OCI-LY1 (cell line): ENCODE data around the gene HNRNPM.

Source experiments
- H2AFZ ChIP-seq: fragments of 200-600 bp; sonication (generic), shearing (Covaris generic); 2 replicates; pipeline ENCODE4 v1.6.0; 2014; ENCODE audit warnings: antibody characterized with exemption, mild to moderate bottlenecking, low read length
- H3F3A ChIP-seq: fragments of 200-600 bp; sonication (generic), shearing (Covaris generic); 2 replicates; pipeline ENCODE4 v1.6.0; 2014; ENCODE audit warnings: mild to moderate bottlenecking, antibody characterized with exemption, low read length, moderate library complexity; ENCODE audit not compliant: insufficient read depth
- H3K27ac ChIP-seq: fragments of 200-600 bp; sonication (generic); 2 replicates; pipeline ENCODE4 v1.5.1; 2014; ENCODE audit warnings: low read length, mixed run types, mild to moderate bottlenecking, low read depth; ENCODE audit not compliant: poor library complexity, severe bottlenecking
- H3K27me3 ChIP-seq: fragments of 200-600 bp; sonication (generic); 2 replicates; pipeline ENCODE4 v1.6.0; 2014; ENCODE audit warnings: antibody characterized with exemption, mild to moderate bottlenecking, low read length, moderate library complexity; ENCODE audit not compliant: insufficient read depth
- H3K36me3 ChIP-seq: fragments of 200-600 bp; sonication (generic); 2 replicates; pipeline ENCODE4 v1.6.1; 2014; ENCODE audit warnings: mild to moderate bottlenecking, antibody characterized with exemption, low read length, moderate library complexity, mixed read lengths; ENCODE audit not compliant: insufficient read depth
- H3K4me1 ChIP-seq: fragments of 200-600 bp; sonication (generic); 2 replicates; pipeline ENCODE4 v1.5.1; 2014; ENCODE audit warnings: mild to moderate bottlenecking, low read length, moderate library complexity; ENCODE audit not compliant: insufficient read depth, severe bottlenecking
- H3K4me2 ChIP-seq: fragments of 200-600 bp; sonication (generic), shearing (Covaris generic); 2 replicates; pipeline ENCODE4 v1.6.1; 2014; ENCODE audit warnings: low read length
- H3K4me3 ChIP-seq: fragments of 200-600 bp; sonication (generic); 2 replicates; pipeline ENCODE4 v1.5.1; 2014; ENCODE audit warnings: low read length, low read depth, mild to moderate bottlenecking, mixed read lengths; ENCODE audit not compliant: poor library complexity, severe bottlenecking
- H3K79me2 ChIP-seq: fragments of 200-600 bp; shearing (Covaris generic); 2 replicates; pipeline ENCODE4 v1.6.1; 2016; ENCODE audit warnings: mixed run types, low read length, mixed read lengths; ENCODE audit not compliant: insufficient read depth
- H3K9ac ChIP-seq: fragments of 200-600 bp; sonication (generic), shearing (Covaris generic); 2 replicates; pipeline ENCODE4 v1.6.1; 2014; ENCODE audit warnings: mild to moderate bottlenecking, low read length, mixed read lengths
- H3K9me2 ChIP-seq: fragments of 200-600 bp; sonication (generic), shearing (Covaris generic); 2 replicates; pipeline ENCODE4 v1.6.1; 2014; ENCODE audit warnings: low read depth, mild to moderate bottlenecking, low read length, mixed read lengths
- H3K9me3 ChIP-seq: fragments of 200-600 bp; shearing (Covaris generic); 2 replicates; pipeline ENCODE4 v1.6.1; 2014; ENCODE audit warnings: low read length, mixed read lengths
- H4K20me1 ChIP-seq: fragments of 200-600 bp; sonication (generic), shearing (Covaris generic); 2 replicates; pipeline ENCODE4 v1.6.0; 2016; ENCODE audit warnings: mild to moderate bottlenecking, low read length; ENCODE audit not compliant: insufficient read depth
- CTCF ChIP-seq: fragments of 200-600 bp; sonication (generic), shearing (Covaris generic); IDR thresholded peaks from 2 replicates; pipeline ENCODE4 v1.5.1; 2017; ENCODE audit warnings: mild to moderate bottlenecking, antibody characterized with exemption, low read length, moderate library complexity, mixed read lengths
- EZH2 ChIP-seq: fragments of 200-600 bp; sonication (generic), shearing (Covaris generic); IDR thresholded peaks from 2 replicates; pipeline ENCODE4 v1.8.0; 2017; ENCODE audit warnings: borderline replicate concordance, mixed run types, mild to moderate bottlenecking, antibody characterized with exemption, low read length, moderate library complexity, mixed read lengths

Gene HNRNPM

GRCh38 chr19:8451885-8452284 is 7.1 kb downstream of the HNRNPM start:
- Histone ChIP-seq H2AFZ (no peak overlapping the region), H3K4me2 (no peak overlapping the region), H3K9me3 (no peaks in the 10 kb centered on the region), H3K27ac (no peak overlapping the region), H4K20me1 (peaks cover 7% of the 10 kb centered on the region; the same call in 1 of the 2 replicates), H3K4me1 (peaks cover 52% of the 10 kb centered on the region), H3K36me3 (peaks cover 73% of the 10 kb centered on the region), H3K9me2 (no peaks in the 10 kb centered on the region), H3K27me3 (no peaks in the 10 kb centered on the region), H3K9ac (no peak overlapping the region), H3F3A (no peaks in the 10 kb centered on the region; the same call in 1 of the 2 replicates), H3K79me2 (peaks cover 99% of the 10 kb centered on the region), H3K4me3 (no peak overlapping the region)
- TF ChIP-seq CTCF: no peak
- no peak for TF ChIP-seq EZH2

- Histone ChIP-seq H3K9ac (no peak overlapping the region), H3K27ac (no peak overlapping the region), H3K4me3 (no peak overlapping the region), H3K27me3 (no peaks in the 10 kb centered on the region), H3K79me2 (peaks cover 99% of the 10 kb centered on the region), H3K9me2 (no peaks in the 10 kb centered on the region), H4K20me1 (peaks cover 7% of the 10 kb centered on the region; the same call in 1 of the 2 replicates), H3F3A (no peaks in the 10 kb centered on the region; the same call in 1 of the 2 replicates), H2AFZ (no peak overlapping the region), H3K9me3 (no peaks in the 10 kb centered on the region), H3K4me2 (no peak overlapping the region), H3K4me1 (peaks cover 49% of the 10 kb centered on the region), H3K36me3 (peaks cover 75% of the 10 kb centered on the region)
- no peak for TF ChIP-seq CTCF
- no peak for TF ChIP-seq EZH2
Measured at GRCh38 chr19:8452446-8453123, 7.8 kb downstream of the HNRNPM start.

- Histone ChIP-seq H3K4me1 (peaks cover 49% of the 10 kb centered on the region), H3K27me3 (no peaks in the 10 kb centered on the region), H3F3A (no peaks in the 10 kb centered on the region; the same call in 1 of the 2 replicates), H3K79me2 (peaks cover 99% of the 10 kb centered on the region), H3K9me2 (no peaks in the 10 kb centered on the region), H3K27ac (no peak overlapping the region), H4K20me1 (peaks cover 5% of the 10 kb centered on the region; the same call in 1 of the 2 replicates), H3K9ac (no peak overlapping the region), H3K36me3 (peaks cover 80% of the 10 kb centered on the region), H2AFZ (no peak overlapping the region), H3K4me2 (no peak overlapping the region), H3K9me3 (no peaks in the 10 kb centered on the region), H3K4me3 (no peak overlapping the region)
- no peak for TF ChIP-seq EZH2
- no peak for TF ChIP-seq CTCF
Measured at GRCh38 chr19:8453616-8454015, 8.8 kb downstream of the HNRNPM start.
